Suprapubic skin (tissue), 4 donors: ENCODE data around the gene TFF2. TPM values are rescaled to one million over a fixed set of nuclear protein-coding genes. Genes with fewer than 3 reads are reported as not detected.

Experiments used
- DNase-seq, 2 donors: peaks; one replicate each; pipeline ENCODE4 v3.0.0-alpha.2; 2019; ENCODE audit warnings: low spot score in 2 of 2
- H3K27ac ChIP-seq: fragments of 200-600 bp; sonication (generic); one replicate; pipeline ENCODE4 v1.5.1; 2019
- H3K27me3 ChIP-seq: fragments of 200-600 bp; sonication (generic); one replicate; pipeline ENCODE4 v1.5.1; 2019
- H3K36me3 ChIP-seq: fragments of 200-600 bp; sonication (generic); one replicate; pipeline ENCODE4 v1.5.1; 2019
- H3K4me1 ChIP-seq: fragments of 200-600 bp; sonication (generic); one replicate; pipeline ENCODE4 v1.5.1; 2019
- H3K4me3 ChIP-seq: fragments of 200-600 bp; sonication (generic); one replicate; pipeline ENCODE4 v1.5.1; 2019; ENCODE audit warnings: mild to moderate bottlenecking
- H3K9me3 ChIP-seq: fragments of 200-600 bp; sonication (generic); one replicate; pipeline ENCODE4 v1.5.1; 2019
- EP300 ChIP-seq: sonication (generic); formaldehyde crosslinking; IDR thresholded peaks from one replicate; pipeline ENCODE4 v1.6.1; 2017; ENCODE audit warnings: antibody characterized with exemption
- POLR2A ChIP-seq, 2 donors: fragments of 450-650 bp; IDR thresholded peaks; one replicate each; pipeline ENCODE4 v1.6.1; 2017; ENCODE audit warnings: antibody characterized with exemption in 2 of 2, mild to moderate bottlenecking in 2 of 2, moderate library complexity in 2 of 2
- POLR2AphosphoS5 ChIP-seq, 3 donors: sonication (generic); formaldehyde crosslinking; IDR thresholded peaks; one replicate each; pipeline ENCODE4 v1.6.1; 2017; ENCODE audit warnings: antibody characterized with exemption in 3 of 3
- WGBS: methylation state at CpG from one replicate; pipeline ENCODE4 v1.1.5; 2018; 5-methylcytosine and 5-hydroxymethylcytosine counted together
- total RNA-seq, 4 donors: library from RNA; depleted of rRNA; stranded (reverse); fragments of >200 nt; gene quantifications; one replicate each; pipeline ENCODE4 v1.1.0, GENCODE V29; 2016
- TF ChIP-seq, protein P1 (sequence below), 2 donors: fragments of 200-600 bp in 1 of 2; fragments of 450-650 bp in 1 of 2; sonication (generic) in 1 of 2; IDR thresholded peaks; one replicate each; pipeline ENCODE4 v1.5.1; 2016 to 2019; ENCODE audit warnings: antibody characterized with exemption in 2 of 2, mild to moderate bottlenecking in 1 of 2, moderate library complexity in 1 of 2

The TFF2 gene
- total RNA-seq, 4 donors from 2014 or later: not detected

GRCh38 chr21:42391297-42391696 is 40.5 kb upstream of the TFF2 start:
- Histone ChIP-seq H3K36me3 (no peaks in the 10 kb centered on the region), H3K4me3 (no peak overlapping the region), H3K4me1 (no peaks in the 10 kb centered on the region), H3K27ac (no peak overlapping the region), H3K27me3 (no peaks in the 10 kb centered on the region), H3K9me3 (no peaks in the 10 kb centered on the region)
- no peak for DNase-seq
- WGBS: 88% methylated on average over 3 of the region's 5 CpGs
- TF ChIP-seq EP300 (no peak), POLR2A (IDR thresholded peaks at IDR 0.05) (no peak), POLR2AphosphoS5 (IDR thresholded peaks at IDR 0.05) (no peak)
- TF ChIP-seq, protein P1, sequence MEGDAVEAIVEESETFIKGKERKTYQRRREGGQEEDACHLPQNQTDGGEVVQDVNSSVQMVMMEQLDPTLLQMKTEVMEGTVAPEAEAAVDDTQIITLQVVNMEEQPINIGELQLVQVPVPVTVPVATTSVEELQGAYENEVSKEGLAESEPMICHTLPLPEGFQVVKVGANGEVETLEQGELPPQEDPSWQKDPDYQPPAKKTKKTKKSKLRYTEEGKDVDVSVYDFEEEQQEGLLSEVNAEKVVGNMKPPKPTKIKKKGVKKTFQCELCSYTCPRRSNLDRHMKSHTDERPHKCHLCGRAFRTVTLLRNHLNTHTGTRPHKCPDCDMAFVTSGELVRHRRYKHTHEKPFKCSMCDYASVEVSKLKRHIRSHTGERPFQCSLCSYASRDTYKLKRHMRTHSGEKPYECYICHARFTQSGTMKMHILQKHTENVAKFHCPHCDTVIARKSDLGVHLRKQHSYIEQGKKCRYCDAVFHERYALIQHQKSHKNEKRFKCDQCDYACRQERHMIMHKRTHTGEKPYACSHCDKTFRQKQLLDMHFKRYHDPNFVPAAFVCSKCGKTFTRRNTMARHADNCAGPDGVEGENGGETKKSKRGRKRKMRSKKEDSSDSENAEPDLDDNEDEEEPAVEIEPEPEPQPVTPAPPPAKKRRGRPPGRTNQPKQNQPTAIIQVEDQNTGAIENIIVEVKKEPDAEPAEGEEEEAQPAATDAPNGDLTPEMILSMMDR (IDR thresholded peaks at IDR 0.05): no peak

- WGBS: 57% methylated on average over 2 of the region's 2 CpGs
- H3K36me3 ChIP-seq: no peaks in the 10 kb centered on the region
- DNase-seq: no peak
These were observed 39.9 kb upstream of the TFF2 start for GRCh38 chr21:42390696-42391095.

DNA sequence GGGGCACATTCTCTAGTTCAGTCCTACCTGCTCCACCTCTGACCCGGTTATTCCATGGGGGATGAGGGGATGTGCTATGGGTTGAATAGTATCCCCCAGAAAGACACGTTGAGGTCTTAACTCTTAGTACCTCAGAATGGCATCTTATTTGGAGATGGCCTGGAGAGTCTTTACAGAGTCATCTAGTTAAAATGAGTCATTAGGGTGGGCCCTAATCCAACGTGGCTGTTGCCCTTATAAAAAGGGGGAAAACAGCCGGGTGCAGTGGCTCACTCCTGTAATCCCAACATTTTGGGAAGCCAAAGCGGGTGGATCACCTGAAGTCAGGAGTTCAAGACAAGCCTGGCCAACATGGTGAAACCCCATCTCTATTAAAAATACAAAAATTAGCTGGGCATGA is 39.4 kb upstream of the TFF2 start:
- H3K9me3 ChIP-seq: no peaks in the 10 kb centered on the region
- TF ChIP-seq EP300: no peak
- no peak for TF ChIP-seq POLR2AphosphoS5 (IDR thresholded peaks at IDR 0.05)
- no peak for TF ChIP-seq POLR2A (IDR thresholded peaks at IDR 0.05)
- TF ChIP-seq, protein P1 (IDR thresholded peaks at IDR 0.05): no peak
- no peaks in the 10 kb centered on the region for H3K4me1 ChIP-seq
- no peaks in the 10 kb centered on the region for H3K27me3 ChIP-seq
- no peak overlapping the region for H3K27ac ChIP-seq
- no peak for DNase-seq
- no peaks in the 10 kb centered on the region for H3K36me3 ChIP-seq
- 75% methylated on average over 5 of the region's 5 CpGs for WGBS
- H3K4me3 ChIP-seq: no peak overlapping the region

More at GRCh38 chr21:42390696-42391095, 39.9 kb upstream of the TFF2 start:
- Histone ChIP-seq H3K4me1 (no peaks in the 10 kb centered on the region), H3K4me3 (no peak overlapping the region), H3K27me3 (no peaks in the 10 kb centered on the region), H3K27ac (no peak overlapping the region), H3K9me3 (no peaks in the 10 kb centered on the region)
- TF ChIP-seq, protein P1 (IDR thresholded peaks at IDR 0.05): no peak
- TF ChIP-seq POLR2AphosphoS5 (IDR thresholded peaks at IDR 0.05) (no peak), POLR2A (IDR thresholded peaks at IDR 0.05) (no peak), EP300 (no peak)

DNA sequence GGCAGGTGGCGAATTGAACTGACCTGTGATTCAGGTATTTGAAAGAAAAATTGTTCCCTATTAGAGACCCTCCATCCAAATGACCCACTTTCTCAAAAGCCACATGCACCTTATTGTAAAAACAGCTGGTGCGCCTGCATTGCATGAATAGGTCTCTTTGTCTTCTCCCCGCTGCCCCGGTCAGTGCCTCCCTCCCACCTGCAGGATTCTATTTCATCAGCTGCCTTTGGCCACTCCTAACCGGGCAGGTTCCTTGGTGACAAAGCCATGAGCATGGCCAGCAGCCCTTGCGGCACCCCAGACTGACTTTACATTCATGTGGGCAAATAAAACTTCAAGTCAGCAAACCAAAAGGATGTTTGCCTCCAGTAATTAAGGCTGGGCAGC is 38.6 kb upstream of the TFF2 start:
- no peak overlapping the region for H3K27ac ChIP-seq
- TF ChIP-seq EP300: no peak
- TF ChIP-seq, protein P1 (IDR thresholded peaks at IDR 0.05): no peak
- no peak for TF ChIP-seq POLR2AphosphoS5 (IDR thresholded peaks at IDR 0.05)
- no peak for TF ChIP-seq POLR2A (IDR thresholded peaks at IDR 0.05)
- H3K4me1 ChIP-seq: no peaks in the 10 kb centered on the region
- no peaks in the 10 kb centered on the region for H3K9me3 ChIP-seq
- no peaks in the 10 kb centered on the region for H3K36me3 ChIP-seq
- DNase-seq: no peak
- WGBS: 69% methylated on average over 6 of the region's 6 CpGs
- H3K4me3 ChIP-seq: no peak overlapping the region
- H3K27me3 ChIP-seq: no peaks in the 10 kb centered on the region

GRCh38 chr21:42388740-42389448 is 38.1 kb upstream of the TFF2 start:
- 76% methylated on average over 20 of the region's 20 CpGs for WGBS
- H3K4me3 ChIP-seq: no peak overlapping the region
- no peaks in the 10 kb centered on the region for H3K27me3 ChIP-seq
- no peaks in the 10 kb centered on the region for H3K4me1 ChIP-seq
- H3K36me3 ChIP-seq: no peaks in the 10 kb centered on the region
- no peak for DNase-seq
- H3K9me3 ChIP-seq: no peaks in the 10 kb centered on the region
- TF ChIP-seq EP300: no peak
- TF ChIP-seq, protein P1 (IDR thresholded peaks at IDR 0.05): no peak
- TF ChIP-seq POLR2A (IDR thresholded peaks at IDR 0.05): no peak
- TF ChIP-seq POLR2AphosphoS5 (IDR thresholded peaks at IDR 0.05): no peak
- H3K27ac ChIP-seq: no peak overlapping the region
